ENCODE data around the gene NXPH3. TPM values are rescaled to one million over a fixed set of nuclear protein-coding genes. Genes with fewer than 3 reads are reported as not detected.

Gene NXPH3
- total RNA-seq, 1 donor from 2014 or later: 4.0 TPM

- H3K9me3 ChIP-seq (replicated peaks): no peaks in the 10 kb centered on the region
- no peak overlapping the region for H3K27ac ChIP-seq (replicated peaks)
- TF ChIP-seq CTCF (IDR thresholded peaks at IDR 0.05; ENCODE audit: borderline replicate concordance): no peak
- no peaks in the 10 kb centered on the region for H3K27me3 ChIP-seq (ENCODE audit: low read depth)
- no peak for DNase-seq
- intact Hi-C loops (cut with micrococcal nuclease): no loop called here
- no peaks in the 10 kb centered on the region for H3K36me3 ChIP-seq
- no peak overlapping the region for H3K4me3 ChIP-seq
- peaks cover 60% of the 10 kb centered on the region for H3K4me1 ChIP-seq
These were observed 2.7 kb downstream of the NXPH3 start for GRCh38 chr17:49578414-49578813.

- intact Hi-C loops (cut with micrococcal nuclease): no loop called here
- TF ChIP-seq CTCF (IDR thresholded peaks at IDR 0.05; ENCODE audit: borderline replicate concordance): no peak
- Histone ChIP-seq H3K9me3 (replicated peaks) (no peaks in the 10 kb centered on the region), H3K27ac (replicated peaks) (no peak overlapping the region), H3K36me3 (no peaks in the 10 kb centered on the region), H3K4me1 (peaks cover 54% of the 10 kb centered on the region), H3K27me3 (ENCODE audit: low read depth) (no peaks in the 10 kb centered on the region), H3K4me3 (no peak overlapping the region)
- no peak for DNase-seq
These were observed 3.4 kb downstream of the NXPH3 start for GRCh38 chr17:49578952-49579500.

GRCh38 chr17:49579522-49579921 lies 3.9 kb downstream of the NXPH3 start:
- DNase-seq: no peak
- no peaks in the 10 kb centered on the region for H3K9me3 ChIP-seq (replicated peaks)
- no peak overlapping the region for H3K4me3 ChIP-seq
- H3K36me3 ChIP-seq: no peaks in the 10 kb centered on the region
- no peaks in the 10 kb centered on the region for H3K27me3 ChIP-seq (ENCODE audit: low read depth)
- TF ChIP-seq CTCF (IDR thresholded peaks at IDR 0.05; ENCODE audit: borderline replicate concordance): no peak
- no peak overlapping the region for H3K27ac ChIP-seq (replicated peaks)
- intact Hi-C loops (cut with micrococcal nuclease): no loop called here
- H3K4me1 ChIP-seq: peaks cover 50% of the 10 kb centered on the region

GRCh38 chr17:49580055-49580721 lies 4.5 kb downstream of the NXPH3 start:
- intact Hi-C loops (cut with micrococcal nuclease): no loop called here
- DNase-seq: no peak
- H3K27me3 ChIP-seq (ENCODE audit: low read depth): no peaks in the 10 kb centered on the region
- TF ChIP-seq CTCF (IDR thresholded peaks at IDR 0.05; ENCODE audit: borderline replicate concordance): no peak
- no peaks in the 10 kb centered on the region for H3K36me3 ChIP-seq
- H3K27ac ChIP-seq (replicated peaks): no peak overlapping the region
- no peak overlapping the region for H3K4me3 ChIP-seq
- H3K9me3 ChIP-seq (replicated peaks): no peaks in the 10 kb centered on the region
- peaks cover 43% of the 10 kb centered on the region for H3K4me1 ChIP-seq

GRCh38 chr17:49580981-49581647 lies 5.4 kb downstream of the NXPH3 start:
- Histone ChIP-seq H3K36me3 (no peaks in the 10 kb centered on the region), H3K9me3 (replicated peaks) (no peaks in the 10 kb centered on the region), H3K27me3 (ENCODE audit: low read depth) (no peaks in the 10 kb centered on the region), H3K27ac (replicated peaks) (no peak overlapping the region), H3K4me3 (no peak overlapping the region), H3K4me1 (peaks cover 35% of the 10 kb centered on the region)
- intact Hi-C loops (cut with micrococcal nuclease): no loop called here
- DNase-seq: no peak
- TF ChIP-seq CTCF (IDR thresholded peaks at IDR 0.05; ENCODE audit: borderline replicate concordance): no peak

All from left ventricle myocardium inferior (tissue), 1 donor.